GM23338 (cell line): ENCODE results near the gene ZNF778. TPM values are rescaled to one million over a fixed set of nuclear protein-coding genes. Genes with fewer than 3 reads are reported as not detected.
"Not testable (repeated sequence)": the region's sequence is repeated elsewhere in the genome, so short reads cannot be mapped to it uniquely, and the experiment has no call there.

Experiments
- ATAC-seq: fragments of 200-7000 bp; cut with Tn5 transposase; 3 replicates; pipeline ENCODE4 v1.9.1; 2020
- DNase-seq: peaks from one replicate; pipeline ENCODE4 v3.0.0-alpha.2; 2015; ENCODE audit warnings: low spot score
- H2AFZ ChIP-seq: fragments of 200-600 bp; sonication (generic); 2 replicates; pipeline ENCODE4 v1.8.0; 2016; ENCODE audit warnings: antibody characterized with exemption, mild to moderate bottlenecking, moderate library complexity
- H3F3A ChIP-seq: fragments of 200-600 bp; sonication (generic); replicated peaks from 2 replicates; pipeline ENCODE4 v1.8.0; 2017; ENCODE audit warnings: antibody characterized with exemption, mixed run types, low read depth
- H3K27ac ChIP-seq: fragments of 200-600 bp; sonication (generic); 2 replicates; pipeline ENCODE4 v1.6.1; 2016; ENCODE audit warnings: low read depth
- H3K27me3 ChIP-seq: fragments of 200-600 bp; sonication (generic); 2 replicates; pipeline ENCODE4 v1.8.0; 2016; ENCODE audit warnings: mild to moderate bottlenecking, mixed run types, moderate library complexity; ENCODE audit not compliant: insufficient read depth
- H3K36me3 ChIP-seq: fragments of 200-600 bp; sonication (generic); 2 replicates; pipeline ENCODE4 v1.8.0; 2016; ENCODE audit warnings: mild to moderate bottlenecking; ENCODE audit not compliant: insufficient read depth
- H3K4me1 ChIP-seq: fragments of 200-600 bp; sonication (generic); 2 replicates; pipeline ENCODE4 v1.8.0; 2016; ENCODE audit warnings: mild to moderate bottlenecking, moderate library complexity; ENCODE audit not compliant: insufficient read depth
- H3K4me2 ChIP-seq: fragments of 200-600 bp; sonication (generic); 2 replicates; pipeline ENCODE4 v1.7.1; 2017; ENCODE audit warnings: mixed run types
- H3K4me3 ChIP-seq: fragments of 200-600 bp; sonication (generic); 2 replicates; pipeline ENCODE4 v1.6.1; 2016; ENCODE audit warnings: mixed run types
- H3K79me2 ChIP-seq: fragments of 200-600 bp; sonication (generic); replicated peaks from 2 replicates; pipeline ENCODE4 v1.8.0; 2017; ENCODE audit warnings: mild to moderate bottlenecking; ENCODE audit not compliant: insufficient read depth
- H3K9me2 ChIP-seq: fragments of 200-600 bp; sonication (generic); 2 replicates; pipeline ENCODE4 v1.8.0; 2017; ENCODE audit not compliant: insufficient read depth
- H4K20me1 ChIP-seq: fragments of 200-600 bp; sonication (generic); replicated peaks from 2 replicates; pipeline ENCODE4 v1.8.0; 2017; ENCODE audit warnings: mild to moderate bottlenecking; ENCODE audit not compliant: insufficient read depth
- H3K27ac Mint-ChIP-seq: 2 replicates; pipeline ENCODE4 v1.8.0; 2020; ENCODE audit warnings: inconsistent platforms, mild to moderate bottlenecking, moderate library complexity, mixed read lengths
- H3K27me3 Mint-ChIP-seq: 3 replicates; pipeline ENCODE4 v1.8.0; 2022; ENCODE audit warnings: low read depth, mild to moderate bottlenecking, moderate library complexity, mixed read lengths, inconsistent platforms; ENCODE audit not compliant: insufficient read depth, poor library complexity
- H3K36me3 Mint-ChIP-seq: 3 replicates; pipeline ENCODE4 v1.8.0; 2021; ENCODE audit warnings: low read depth, mild to moderate bottlenecking, inconsistent platforms, moderate library complexity, mixed read lengths
- H3K4me1 Mint-ChIP-seq: 3 replicates; pipeline ENCODE4 v1.8.0; 2020; ENCODE audit warnings: mild to moderate bottlenecking, inconsistent platforms, mixed read lengths
- H3K4me3 Mint-ChIP-seq: 3 replicates; pipeline ENCODE4 v1.8.0; 2021; ENCODE audit warnings: moderate library complexity, mild to moderate bottlenecking, inconsistent platforms, mixed read lengths
- H3K9me3 Mint-ChIP-seq: 3 replicates; pipeline ENCODE4 v1.8.0; 2020; ENCODE audit warnings: moderate library complexity, mild to moderate bottlenecking, inconsistent platforms, mixed read lengths
- CREB1 ChIP-seq: fragments of 250-450 bp; sonication (Bioruptor Pico); IDR thresholded peaks from 2 replicates; pipeline ENCODE4 v1.5.0; 2020; ENCODE audit warnings: low read depth, mild to moderate bottlenecking, moderate library complexity
- JUNB ChIP-seq: IDR thresholded peaks from one replicate; pipeline ENCODE4 v1.6.1; 2016; ENCODE audit warnings: antibody characterized with exemption; ENCODE audit not compliant: unreplicated experiment
- NANOG ChIP-seq: IDR thresholded peaks from 2 replicates; pipeline ENCODE4 v1.6.1; 2016; ENCODE audit warnings: antibody characterized with exemption, borderline replicate concordance
- POLR2AphosphoS5 ChIP-seq: IDR thresholded peaks from 2 replicates; pipeline ENCODE4 v1.6.1; 2016; ENCODE audit warnings: antibody characterized with exemption, low read depth
- STAT1 ChIP-seq: IDR thresholded peaks from one replicate; pipeline ENCODE4 v1.6.1; 2016; ENCODE audit warnings: antibody characterized with exemption; ENCODE audit not compliant: unreplicated experiment
- ZNF114 ChIP-seq: fragments of 250-450 bp; sonication (Bioruptor Pico); IDR thresholded peaks from 2 replicates; pipeline ENCODE4 v1.5.0; 2020; ENCODE audit warnings: mild to moderate bottlenecking, moderate library complexity
- ZNF331 ChIP-seq: fragments of 250-450 bp; sonication (Bioruptor Pico); IDR thresholded peaks from 2 replicates; pipeline ENCODE4 v1.5.0; 2020; ENCODE audit warnings: low read depth, mild to moderate bottlenecking, moderate library complexity
- polyA plus RNA-seq: library from polyadenylated mRNA; unstranded; fragments of >200 nt; fragmentation: Nextera tagmentation; extraction: Ambion mirVana; gene quantifications from 2 replicates; pipeline ENCODE4 v1.2.1, GENCODE V29; 2016
- total RNA-seq: library from RNA; depleted of rRNA; stranded (reverse); fragments of >200 nt; shearing (Covaris generic); gene quantifications from 2 replicates; pipeline ENCODE4 v1.2.3, GENCODE V29; 2014
- TF ChIP-seq, protein P1 (sequence below), 2 experiments: fragments of 200-600 bp in 1 of 2; sonication (generic) in 1 of 2; conservative IDR thresholded peaks; 2 replicates each; pipeline versions ENCODE4 v1.5.1 to v1.6.1; 2016 to 2017; ENCODE audit warnings: antibody characterized with exemption in 2 of 2, low read depth in 2 of 2, mild to moderate bottlenecking in 2 of 2, moderate library complexity in 1 of 2

The ZNF778 gene
- total and polyA plus RNA-seq, 2 experiments from 2014 or later: 7.9 to 43.4 TPM

DNA sequence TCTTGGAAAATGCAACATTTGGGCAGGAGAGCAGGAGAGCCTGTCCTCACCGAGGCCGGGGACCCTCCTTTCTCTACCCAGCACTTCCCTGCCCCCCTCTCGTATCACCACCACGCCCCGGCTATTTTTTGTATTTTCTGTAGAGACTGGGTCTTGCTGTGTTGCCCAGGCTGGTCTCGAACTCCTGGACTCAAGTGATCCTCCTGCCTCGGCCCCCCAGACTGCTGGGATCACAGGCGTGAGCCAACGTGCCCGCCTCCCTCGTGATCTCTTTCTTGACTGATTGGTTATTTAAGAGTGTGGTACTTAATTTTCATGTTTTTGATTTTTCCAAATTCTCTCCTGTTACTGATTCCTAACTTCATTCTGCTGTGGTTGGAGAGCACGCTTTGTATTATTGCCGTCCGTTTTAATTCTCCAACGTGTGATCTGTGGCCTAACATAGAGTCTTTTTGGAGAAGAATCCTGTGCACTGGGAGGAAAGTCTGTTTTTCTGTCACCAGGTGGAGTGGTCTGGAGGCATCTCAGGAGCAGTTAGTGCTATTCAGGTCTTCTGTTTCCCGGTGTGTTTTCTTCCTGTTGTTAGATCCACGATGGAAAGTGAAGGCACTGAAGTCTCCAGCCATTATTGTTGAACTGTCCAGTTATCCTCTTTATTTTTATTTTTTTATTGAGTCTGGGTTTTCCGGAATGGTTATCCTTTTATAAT, 40.4 kb downstream of the ZNF778 start:
- no peaks in the 10 kb centered on the region for H3K36me3 ChIP-seq
- no peak overlapping the region for H3K27ac Mint-ChIP-seq
- H3K36me3 Mint-ChIP-seq: peaks cover 14% of the 10 kb centered on the region; the same call in 2 of the 3 replicates

DNA sequence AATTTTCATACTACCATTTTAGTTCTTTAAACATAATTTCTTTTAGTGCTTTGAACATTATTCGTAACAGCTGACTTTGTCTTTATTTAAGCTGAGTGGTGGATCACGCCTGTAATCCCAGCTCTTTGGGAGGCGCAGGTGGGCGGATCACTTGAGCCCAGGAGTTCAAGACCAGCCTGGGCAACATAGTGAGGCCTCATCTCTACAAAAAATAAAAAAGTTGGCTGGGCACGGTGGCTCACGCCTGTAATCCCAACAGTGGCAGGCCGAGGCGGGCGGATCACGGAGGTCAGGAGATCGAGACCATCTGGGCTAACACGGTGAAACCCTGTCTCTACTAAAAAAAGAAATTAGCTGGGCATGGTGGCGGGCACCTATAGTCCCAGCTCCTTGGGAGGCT, 42.4 kb downstream of the ZNF778 start:
- H3K4me3 ChIP-seq, DNase-seq, H3K4me1 Mint-ChIP-seq, H3K4me1 ChIP-seq, H3K27ac ChIP-seq, H3F3A ChIP-seq, H3K9me2 ChIP-seq, ATAC-seq, H3K79me2 ChIP-seq, H3K4me2 ChIP-seq, H3K4me3 Mint-ChIP-seq, H2AFZ ChIP-seq, H3K27ac Mint-ChIP-seq, H3K36me3 ChIP-seq, H4K20me1 ChIP-seq: not testable (repeated sequence)
- H3K27me3 ChIP-seq: peaks cover 19% of the 10 kb centered on the region
- peaks cover 33% of the 10 kb centered on the region for H3K27me3 Mint-ChIP-seq
- H3K36me3 Mint-ChIP-seq: peaks cover 27% of the 10 kb centered on the region; the same call in 2 of the 3 replicates
- H3K9me3 Mint-ChIP-seq: peaks cover 25% of the 10 kb centered on the region

More for the DNA sequence above, 40.4 kb downstream of the ZNF778 start:
- Mint-ChIP-seq H3K4me1 (peaks cover 12% of the 10 kb centered on the region), H3K9me3 (peaks cover 9% of the 10 kb centered on the region), H3K27me3 (peaks cover 26% of the 10 kb centered on the region), H3K4me3 (peak overlapping the region; percentile 59)
- H3K4me3 ChIP-seq: peak overlapping the region; percentile 65
- no peak for TF ChIP-seq JUNB
- TF ChIP-seq, protein P1, sequence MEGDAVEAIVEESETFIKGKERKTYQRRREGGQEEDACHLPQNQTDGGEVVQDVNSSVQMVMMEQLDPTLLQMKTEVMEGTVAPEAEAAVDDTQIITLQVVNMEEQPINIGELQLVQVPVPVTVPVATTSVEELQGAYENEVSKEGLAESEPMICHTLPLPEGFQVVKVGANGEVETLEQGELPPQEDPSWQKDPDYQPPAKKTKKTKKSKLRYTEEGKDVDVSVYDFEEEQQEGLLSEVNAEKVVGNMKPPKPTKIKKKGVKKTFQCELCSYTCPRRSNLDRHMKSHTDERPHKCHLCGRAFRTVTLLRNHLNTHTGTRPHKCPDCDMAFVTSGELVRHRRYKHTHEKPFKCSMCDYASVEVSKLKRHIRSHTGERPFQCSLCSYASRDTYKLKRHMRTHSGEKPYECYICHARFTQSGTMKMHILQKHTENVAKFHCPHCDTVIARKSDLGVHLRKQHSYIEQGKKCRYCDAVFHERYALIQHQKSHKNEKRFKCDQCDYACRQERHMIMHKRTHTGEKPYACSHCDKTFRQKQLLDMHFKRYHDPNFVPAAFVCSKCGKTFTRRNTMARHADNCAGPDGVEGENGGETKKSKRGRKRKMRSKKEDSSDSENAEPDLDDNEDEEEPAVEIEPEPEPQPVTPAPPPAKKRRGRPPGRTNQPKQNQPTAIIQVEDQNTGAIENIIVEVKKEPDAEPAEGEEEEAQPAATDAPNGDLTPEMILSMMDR (conservative IDR thresholded peaks at IDR 0.05; ENCODE audit: low read depth in 2 of 2): peak in 1 of 2 experiments; percentile 29; a peak in 2 of 4 replicates
- H3K79me2 ChIP-seq: no peaks in the 10 kb centered on the region
- H2AFZ ChIP-seq: no peak overlapping the region
- H4K20me1 ChIP-seq: no peaks in the 10 kb centered on the region
- H3K4me1 ChIP-seq: peaks cover 6% of the 10 kb centered on the region; the same call in 1 of the 2 replicates
- no peaks in the 10 kb centered on the region for H3F3A ChIP-seq
- ATAC-seq (peak; percentile 6; the same call in 1 of the 3 replicates), DNase-seq (no peak)
- peak overlapping the region; percentile 88 for H3K4me2 ChIP-seq
- H3K9me2 ChIP-seq: no peaks in the 10 kb centered on the region
- H3K27me3 ChIP-seq: peaks cover 19% of the 10 kb centered on the region
- H3K27ac ChIP-seq: no peak overlapping the region

DNA sequence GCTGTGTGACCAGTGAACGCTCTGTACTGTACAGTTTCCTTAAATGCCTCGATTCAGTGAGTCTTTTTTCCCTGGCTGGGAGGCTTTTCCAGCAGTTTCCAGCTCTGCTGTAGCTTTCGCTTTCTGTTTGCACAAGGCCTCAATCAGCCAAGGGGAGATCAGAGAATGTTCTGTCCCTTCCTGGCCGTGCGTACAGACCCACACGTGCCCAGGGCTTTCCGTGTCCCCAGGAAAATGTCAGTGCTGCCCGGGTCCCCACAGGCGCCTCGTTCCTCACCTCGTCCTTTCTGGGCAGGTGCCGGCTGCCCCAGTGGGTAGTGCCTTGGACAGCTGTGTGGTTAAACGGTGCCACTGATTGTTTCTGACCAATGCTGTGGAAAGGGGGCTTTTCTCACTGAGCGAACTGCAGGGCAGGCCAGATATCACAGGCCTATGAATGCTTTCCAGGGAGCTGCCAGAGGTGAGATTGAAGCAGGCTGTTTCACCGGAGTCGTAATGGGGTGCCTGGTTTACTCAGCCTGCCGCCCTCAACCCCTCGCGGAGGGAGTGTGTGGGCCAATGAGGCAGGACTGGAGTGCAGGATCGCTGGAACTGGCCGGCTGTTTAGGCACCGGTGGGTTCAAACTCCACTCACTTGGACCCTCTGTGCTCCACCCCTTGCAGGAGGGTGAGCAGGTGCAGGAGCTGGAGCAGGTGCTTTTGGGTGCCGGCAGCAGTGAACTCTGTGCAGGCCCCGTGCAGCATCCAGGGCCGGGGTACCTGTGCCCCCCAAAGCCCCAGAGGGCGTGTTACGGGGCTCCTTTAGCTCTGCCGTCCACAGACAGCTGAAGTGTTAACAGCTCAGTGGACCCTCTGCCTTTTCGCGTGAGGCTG, 44.4 kb downstream of the ZNF778 start:
- H4K20me1 ChIP-seq: no peaks in the 10 kb centered on the region
- H3K9me3 Mint-ChIP-seq: peaks cover 25% of the 10 kb centered on the region
- DNase-seq (no peak), ATAC-seq (no peak)
- H3K36me3 ChIP-seq: no peaks in the 10 kb centered on the region
- H3K4me1 ChIP-seq: no peaks in the 10 kb centered on the region
- peaks cover 40% of the 10 kb centered on the region; the same call in 2 of the 3 replicates for H3K36me3 Mint-ChIP-seq
- H3F3A ChIP-seq: no peaks in the 10 kb centered on the region
- H3K4me3 Mint-ChIP-seq: no peak overlapping the region
- H3K27me3 Mint-ChIP-seq: peaks cover 33% of the 10 kb centered on the region
- H3K4me1 Mint-ChIP-seq: peaks cover 6% of the 10 kb centered on the region
- peaks cover 14% of the 10 kb centered on the region for H3K27me3 ChIP-seq
- no peaks in the 10 kb centered on the region for H3K79me2 ChIP-seq
- H3K4me2 ChIP-seq: no peak overlapping the region
- H2AFZ ChIP-seq: no peak overlapping the region
- H3K27ac ChIP-seq: no peak overlapping the region
- H3K9me2 ChIP-seq: no peaks in the 10 kb centered on the region
- H3K27ac Mint-ChIP-seq: no peak overlapping the region
- H3K4me3 ChIP-seq: no peak overlapping the region
- TF ChIP-seq NANOG: no peak
- no peak for TF ChIP-seq ZNF331 (CRISPR knock-in tag)
- no peak for TF ChIP-seq JUNB
- TF ChIP-seq, protein P1 (conservative IDR thresholded peaks at IDR 0.05; ENCODE audit: low read depth in 2 of 2): no peak
- no peak for TF ChIP-seq ZNF114 (CRISPR knock-in tag)
- no peak for TF ChIP-seq STAT1
- TF ChIP-seq POLR2AphosphoS5: no peak
- TF ChIP-seq CREB1 (CRISPR knock-in tag): no peak
